ENCODE results near the gene ALOX12B.
A peak's percentile ranks its signal among the peaks of the same experiment; 100 is the strongest.

ALOX12B gene
- total RNA-seq: 0.19 to 0.35 (median 0.33) reads per million in 3 experiments

GRCh38 chr17:8087075-8087951, at the start of gene ALOX12B:
Gene ALOX12B, minus strand, starts transcription at chr17:8087716. Its CDS starts 274 bp downstream, at chr17:8087442.
- DNase-seq: no peak

- no peak for DNase-seq
Observed at GRCh38 chr17:8133941-8134340, 46.4 kb upstream of the ALOX12B start.

GRCh38 chr17:8133399-8133798, 45.9 kb upstream of the ALOX12B start:
- no peak for DNase-seq

- DNase-seq: no peak
Observed at GRCh38 chr17:8131844-8132441, 44.4 kb upstream of the ALOX12B start.

GRCh38 chr17:8128125-8128784, 40.7 kb upstream of the ALOX12B start:
- no peak for DNase-seq

GRCh38 chr17:8126491-8127066, 39.1 kb upstream of the ALOX12B start:
- DNase-seq: no peak

GRCh38 chr17:8125947-8126490, 38.5 kb upstream of the ALOX12B start:
- DNase-seq: no peak

GRCh38 chr17:8125154-8125946, 37.8 kb upstream of the ALOX12B start:
- peak; percentile 82 for DNase-seq

- DNase-seq: no peak
Observed at GRCh38 chr17:8124350-8125153, 37.0 kb upstream of the ALOX12B start.

GRCh38 chr17:8123695-8124349, 36.3 kb upstream of the ALOX12B start, which contains the start of gene HES7:
Gene HES7, minus strand, starts transcription at chr17:8124106. Its CDS starts 22 bp downstream, at chr17:8124084.
- no peak for DNase-seq

GRCh38 chr17:8122924-8123694, 35.6 kb upstream of the ALOX12B start:
- DNase-seq: peak; percentile 42

GRCh38 chr17:8122422-8122923, 35.0 kb upstream of the ALOX12B start:
- DNase-seq: no peak

GRCh38 chr17:8121681-8122421, 34.3 kb upstream of the ALOX12B start:
- DNase-seq: no peak

GRCh38 chr17:8121407-8121680, 33.8 kb upstream of the ALOX12B start:
- DNase-seq: no peak

- DNase-seq: no peak
Observed at GRCh38 chr17:8120520-8121406, 33.2 kb upstream of the ALOX12B start.

GRCh38 chr17:8119581-8120519, 32.3 kb upstream of the ALOX12B start:
- peak; percentile 91 for DNase-seq

Data from central memory CD4-positive, alpha-beta T cell (primary cell).